HEK293T (cell line): ENCODE measurements around the gene ABCA9.

Experiments
- CTCF ChIA-PET: fragments of 350-600 bp; formaldehyde crosslinking; extraction: SDS; loops from one replicate; lab custom pipeline; 2021; ENCODE audit warnings: antibody characterized with exemption, inconsistent platforms; lab: Yijun Ruan, JAX
- POLR2A ChIA-PET: fragments of 350-600 bp; formaldehyde crosslinking; extraction: SDS; loops from one replicate; lab custom pipeline; 2020; ENCODE audit warnings: antibody characterized with exemption, inconsistent platforms; lab: Yijun Ruan, JAX
- DNase-seq: peaks from one replicate; pipeline ENCODE4 v3.0.0; 2012; ENCODE audit warnings: mixed read lengths; ENCODE audit errors: extremely low spot score
- ARNT ChIP-seq: fragments of 450-650 bp; IDR thresholded peaks from 2 replicates; pipeline ENCODE4 v1.6.1; 2017; ENCODE audit warnings: mild to moderate bottlenecking
- BHLHE40 ChIP-seq: fragments of 450-650 bp; IDR thresholded peaks from 2 replicates; pipeline ENCODE4 v1.6.1; 2016; ENCODE audit warnings: mild to moderate bottlenecking, moderate library complexity, borderline replicate concordance
- CTBP1 ChIP-seq: fragments of 450-650 bp; IDR thresholded peaks from 2 replicates; pipeline ENCODE4 v1.6.1; 2016; ENCODE audit warnings: borderline replicate concordance
- ELF4 ChIP-seq: fragments of 450-650 bp; IDR thresholded peaks from 2 replicates; pipeline ENCODE4 v1.6.1; 2017; ENCODE audit warnings: antibody characterized with exemption
- FOXA1 ChIP-seq: fragments of 450-650 bp; IDR thresholded peaks from 2 replicates; pipeline ENCODE4 v1.6.1; 2016; ENCODE audit warnings: mild to moderate bottlenecking
- FOXK2 ChIP-seq: fragments of 450-650 bp; IDR thresholded peaks from 2 replicates; pipeline ENCODE4 v1.6.1; 2016; ENCODE audit warnings: mild to moderate bottlenecking
- FOXM1 ChIP-seq: fragments of 450-650 bp; IDR thresholded peaks from 2 replicates; pipeline ENCODE4 v1.6.1; 2017; ENCODE audit warnings: mild to moderate bottlenecking, borderline replicate concordance
- HDGF ChIP-seq: fragments of 450-650 bp; IDR thresholded peaks from 2 replicates; pipeline ENCODE4 v1.6.1; 2017; ENCODE audit warnings: antibody characterized with exemption, borderline replicate concordance
- L3MBTL2 ChIP-seq: fragments of 450-650 bp; conservative IDR thresholded peaks from 2 replicates; pipeline ENCODE4 v1.6.1; 2016; ENCODE audit warnings: mild to moderate bottlenecking
- LEF1 ChIP-seq: fragments of 450-650 bp; IDR thresholded peaks from 2 replicates; pipeline ENCODE4 v1.6.1; 2017; ENCODE audit warnings: mild to moderate bottlenecking, borderline replicate concordance
- NFRKB ChIP-seq: fragments of 450-650 bp; IDR thresholded peaks from 2 replicates; pipeline ENCODE4 v1.6.1; 2016; ENCODE audit warnings: mild to moderate bottlenecking, moderate library complexity
- PKNOX1 ChIP-seq: fragments of 450-650 bp; IDR thresholded peaks from 2 replicates; pipeline ENCODE4 v1.6.1; 2016
- SP1 ChIP-seq: fragments of 450-650 bp; IDR thresholded peaks from 2 replicates; pipeline ENCODE4 v1.6.1; 2017
- SUZ12 ChIP-seq: fragments of 450-650 bp; IDR thresholded peaks from 2 replicates; pipeline ENCODE4 v1.6.1; 2016; ENCODE audit warnings: mild to moderate bottlenecking
- TARDBP ChIP-seq: fragments of 450-650 bp; IDR thresholded peaks from 2 replicates; pipeline ENCODE4 v1.6.1; 2016
- ZNF384 ChIP-seq: fragments of 450-650 bp; IDR thresholded peaks from 2 replicates; pipeline ENCODE4 v1.6.1; 2016

The ABCA9 gene

GRCh38 chr17:68941761-68942160, 119.0 kb downstream of the ABCA9 start:
- POLR2A ChIA-PET: no interaction called here
- CTCF ChIA-PET: no interaction called here
- TF ChIP-seq L3MBTL2 (no peak), BHLHE40 (no peak)
- DNase-seq: no peak

- CTCF ChIA-PET: no interaction called here
- TF ChIP-seq FOXK2 (no peak), SP1 (no peak), L3MBTL2 (no peak), PKNOX1 (no peak), LEF1 (no peak)
- no peak for DNase-seq
- POLR2A ChIA-PET: no interaction called here
Measured at GRCh38 chr17:68939195-68939594, 121.5 kb downstream of the ABCA9 start.

- CTCF ChIA-PET: no interaction called here
- TF ChIP-seq ARNT (no peak), SP1 (no peak), BHLHE40 (no peak), L3MBTL2 (no peak), NFRKB (no peak), SUZ12 (no peak), FOXK2 (no peak), TARDBP (no peak), PKNOX1 (no peak), FOXM1 (no peak)
- POLR2A ChIA-PET: no interaction called here
- no peak for DNase-seq
Measured at GRCh38 chr17:68937890-68938514, 122.7 kb downstream of the ABCA9 start.

- no peak for DNase-seq
- CTCF ChIA-PET: interaction anchor here (0.7 kb wide), 1 partner anchor 32 kb away, joined by 3 read pairs; no protein-coding TSS in a partner anchor
- no peak for TF ChIP-seq L3MBTL2
- no peak for TF ChIP-seq ELF4
- no peak for TF ChIP-seq ARNT
- no peak for TF ChIP-seq PKNOX1
- TF ChIP-seq SUZ12: no peak
- TF ChIP-seq BHLHE40: no peak
- no peak for TF ChIP-seq ZNF384
- no peak for TF ChIP-seq TARDBP
- no peak for TF ChIP-seq FOXM1
- no peak for TF ChIP-seq SP1
- no peak for TF ChIP-seq FOXK2
- no peak for TF ChIP-seq LEF1
- TF ChIP-seq NFRKB: no peak
- no peak for TF ChIP-seq CTBP1
- no peak for TF ChIP-seq FOXA1
- no peak for TF ChIP-seq HDGF
- POLR2A ChIA-PET: no interaction called here
Measured at GRCh38 chr17:68927516-68927915, 133.2 kb downstream of the ABCA9 start.

GRCh38 chr17:68924793-68925720, 135.7 kb downstream of the ABCA9 start:
- TF ChIP-seq ARNT: no peak
- DNase-seq: no peak
- POLR2A ChIA-PET: no interaction called here

More at GRCh38 chr17:68924793-68925720, 135.7 kb downstream of the ABCA9 start:
- CTCF ChIA-PET: no interaction called here
